ACHN (cell line): Measurements from ENCODE around the gene ZNF709.
A peak's percentile ranks its signal among the peaks of the same experiment; 100 is the strongest.
"Not testable (repeated sequence)": the region's sequence is repeated elsewhere in the genome, so short reads cannot be mapped to it uniquely, and the experiment has no call there.

Experiments
- DNase-seq: peaks from one replicate; pipeline ENCODE4 v3.0.0-alpha.2; 2015
- in situ Hi-C: cut with HindIII; loops from 2 replicates; pipeline ENCODE4 v1.10.0; 2017; ENCODE audit warnings: low sequenced_read_pairs, low pct_ligation_motif_present, low pct_unique_long_range_greater_than_20kb

The ZNF709 gene

GRCh38 chr19:12484371-12485051 lies at the start of gene ZNF709:
ZNF709 (minus strand) TSS chr19:12484816; CDS start chr19:12484657, 159 bp downstream.
- DNase-seq: peak; percentile 68

GRCh38 chr19:12527034-12527836 lies 42.6 kb upstream of the ZNF709 start:
- DNase-seq: peak; percentile 35

More at GRCh38 chr19:12484371-12485051, at the start of gene ZNF709:
- in situ Hi-C loops: no loop called here

GRCh38 chr19:12526542-12526941 lies 41.9 kb upstream of the ZNF709 start:
- in situ Hi-C loops: no loop called here
- DNase-seq: no peak

More at GRCh38 chr19:12527034-12527836, 42.6 kb upstream of the ZNF709 start:
- in situ Hi-C loops: no loop called here

GRCh38 chr19:12521996-12522395 lies 37.4 kb upstream of the ZNF709 start:
- DNase-seq: no peak
- in situ Hi-C loops: no loop called here

- no peak for DNase-seq
- in situ Hi-C loops: no loop called here
Measured at GRCh38 chr19:12513531-12514061, 29.0 kb upstream of the ZNF709 start.

- DNase-seq: no peak
- in situ Hi-C loops: no loop called here
Measured at GRCh38 chr19:12497032-12497431, 12.4 kb upstream of the ZNF709 start.

- in situ Hi-C loops: no loop called here
- no peak for DNase-seq
Measured at GRCh38 chr19:12496480-12496879, 11.9 kb upstream of the ZNF709 start.

- DNase-seq: peak; percentile 39
- in situ Hi-C loops: no loop called here
Measured at GRCh38 chr19:12495002-12495802, 10.6 kb upstream of the ZNF709 start.

GRCh38 chr19:12494260-12494860 lies 9.7 kb upstream of the ZNF709 start:
- no peak for DNase-seq
- in situ Hi-C loops: no loop called here

GRCh38 chr19:12486265-12486783 lies 1.7 kb upstream of the ZNF709 start:
- in situ Hi-C loops, DNase-seq: not testable (repeated sequence)

GRCh38 chr19:12485571-12485970 lies 955 bp upstream of the ZNF709 start:
- DNase-seq: no peak
- in situ Hi-C loops: no loop called here

- no peak for DNase-seq
- in situ Hi-C loops: no loop called here
Measured at GRCh38 chr19:12485052-12485416, 418 bp upstream of the ZNF709 start.

GRCh38 chr19:12484011-12484370 lies 625 bp downstream of the ZNF709 start:
- no peak for DNase-seq
- in situ Hi-C loops: no loop called here

- in situ Hi-C loops: no loop called here
- no peak for DNase-seq
Measured at GRCh38 chr19:12482509-12482886, 2.1 kb downstream of the ZNF709 start.

GRCh38 chr19:12481781-12482508 lies 2.7 kb downstream of the ZNF709 start:
- no peak for DNase-seq
- in situ Hi-C loops: no loop called here

- no peak for DNase-seq
- in situ Hi-C loops: no loop called here
Measured at GRCh38 chr19:12478234-12478941, 6.2 kb downstream of the ZNF709 start.

- DNase-seq, in situ Hi-C loops: not testable (repeated sequence)
Measured at GRCh38 chr19:12467651-12468050, 17.0 kb downstream of the ZNF709 start.
